ENCODE measurements around the gene COLEC12.
"Not testable (repeated sequence)": the region's sequence is repeated elsewhere in the genome, so short reads cannot be mapped to it uniquely, and the experiment has no call there.

COLEC12 gene

GRCh38 chr18:407191-407590 is 93.3 kb downstream of the COLEC12 start:
- TF ChIP-seq CTCF (IDR thresholded peaks at IDR 0.05; ENCODE audit: low read depth, low read length): no peak
- Histone ChIP-seq H3K9me3 (no peaks in the 10 kb centered on the region), H3K27me3 (no peaks in the 10 kb centered on the region), H3K4me1 (no peaks in the 10 kb centered on the region), H3K4me3 (ENCODE audit: low read depth, low read length) (no peak overlapping the region), H3K36me3 (no peaks in the 10 kb centered on the region)
- no peak for DNase-seq

GRCh38 chr18:406677-407076 is 93.8 kb downstream of the COLEC12 start:
- no peaks in the 10 kb centered on the region for H3K27me3 ChIP-seq
- no peak for DNase-seq
- no peaks in the 10 kb centered on the region for H3K4me1 ChIP-seq
- no peaks in the 10 kb centered on the region for H3K9me3 ChIP-seq
- no peak for TF ChIP-seq CTCF (IDR thresholded peaks at IDR 0.05; ENCODE audit: low read depth, low read length)
- H3K36me3 ChIP-seq: no peaks in the 10 kb centered on the region
- no peak overlapping the region for H3K4me3 ChIP-seq (ENCODE audit: low read depth, low read length)

GRCh38 chr18:405006-405405 is 95.5 kb downstream of the COLEC12 start:
- H3K27me3 ChIP-seq; DNase-seq; H3K4me3 ChIP-seq (ENCODE audit: low read depth, low read length); H3K9me3 ChIP-seq; H3K36me3 ChIP-seq; H3K4me1 ChIP-seq: not testable (repeated sequence)

- TF ChIP-seq CTCF (IDR thresholded peaks at IDR 0.05; ENCODE audit: low read depth, low read length): no peak
- no peaks in the 10 kb centered on the region for H3K9me3 ChIP-seq
- H3K4me1 ChIP-seq: no peaks in the 10 kb centered on the region
- no peaks in the 10 kb centered on the region for H3K27me3 ChIP-seq
- H3K4me3 ChIP-seq (ENCODE audit: low read depth, low read length): no peak overlapping the region
- H3K36me3 ChIP-seq: no peaks in the 10 kb centered on the region
- DNase-seq: no peak
Observed at GRCh38 chr18:404061-404636, 96.4 kb downstream of the COLEC12 start.

GRCh38 chr18:402129-402528 is 98.4 kb downstream of the COLEC12 start:
- no peak for TF ChIP-seq CTCF (IDR thresholded peaks at IDR 0.05; ENCODE audit: low read depth, low read length)
- H3K27me3 ChIP-seq: no peaks in the 10 kb centered on the region

GRCh38 chr18:400456-400855 is 100.0 kb downstream of the COLEC12 start:
- no peaks in the 10 kb centered on the region for H3K27me3 ChIP-seq
- H3K36me3 ChIP-seq: no peaks in the 10 kb centered on the region
- DNase-seq: no peak
- no peak for TF ChIP-seq CTCF (IDR thresholded peaks at IDR 0.05; ENCODE audit: low read depth, low read length)
- H3K4me1 ChIP-seq: peaks cover 8% of the 10 kb centered on the region
- no peaks in the 10 kb centered on the region for H3K9me3 ChIP-seq
- H3K4me3 ChIP-seq (ENCODE audit: low read depth, low read length): no peak overlapping the region

More at GRCh38 chr18:402129-402528, 98.4 kb downstream of the COLEC12 start:
- no peaks in the 10 kb centered on the region for H3K36me3 ChIP-seq
- H3K9me3 ChIP-seq: no peaks in the 10 kb centered on the region
- no peaks in the 10 kb centered on the region for H3K4me1 ChIP-seq
- no peak overlapping the region for H3K4me3 ChIP-seq (ENCODE audit: low read depth, low read length)
- no peak for DNase-seq
